ENCODE results near the gene CREB5. TPM values are rescaled to one million over a fixed set of nuclear protein-coding genes. Genes with fewer than 3 reads are reported as not detected.

Gene CREB5
- total and polyA plus RNA-seq, 2 donors (not counting 3 experiments of a cell fraction or from before 2014, with no cell fraction given) = 19.6 to 28.4 TPM

DNA sequence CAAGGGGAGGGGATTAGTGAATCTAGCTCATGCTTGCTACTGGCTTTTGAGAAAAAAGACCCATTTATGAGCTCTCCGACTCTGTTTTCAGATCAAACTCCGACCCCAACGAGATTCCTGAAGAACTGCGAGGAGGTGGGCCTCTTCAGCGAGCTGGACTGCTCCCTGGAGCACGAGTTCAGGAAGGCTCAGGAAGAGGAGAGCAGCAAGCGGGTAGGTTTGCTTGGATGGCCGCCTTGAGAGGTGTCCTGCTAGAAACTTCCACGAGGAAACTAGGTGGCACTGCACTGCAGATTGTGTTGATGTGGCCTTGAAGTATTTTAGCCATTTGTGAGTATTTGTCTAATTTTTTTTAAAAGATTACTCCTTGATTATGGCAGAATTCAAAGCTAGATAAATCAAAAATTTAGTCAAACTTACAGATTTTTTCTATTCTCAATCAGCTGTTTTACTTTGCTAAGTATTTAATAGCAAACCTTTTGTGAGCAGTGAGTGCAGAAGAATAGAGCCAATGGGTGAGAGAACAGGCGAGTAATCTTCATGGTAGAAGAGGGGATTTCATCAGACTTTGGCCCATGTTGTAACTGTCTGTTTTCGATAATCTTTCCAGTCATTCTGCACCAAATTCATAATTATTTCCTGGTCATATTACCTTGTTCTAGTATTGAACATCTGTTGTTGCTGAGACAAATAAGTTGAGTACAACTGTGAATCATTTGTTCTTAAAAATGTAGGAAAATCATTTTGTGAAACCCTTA lies 95.4 kb downstream of the CREB5 start:
- no peak overlapping the region for H3K4me3 ChIP-seq (replicated peaks in 1 of 3; ENCODE audit: insufficient read depth in 1 of 3, low read depth in 1 of 3, low read length in 3 of 3)
- TF ChIP-seq GATA2 (IDR thresholded peaks at IDR 0.05; ENCODE audit: insufficient read depth, insufficient read length, low read depth, low read length) = no peak
- TF ChIP-seq FOS (IDR thresholded peaks at IDR 0.05; ENCODE audit: borderline replicate concordance, insufficient read depth, low read length) = no peak
- TF ChIP-seq, protein P1, sequence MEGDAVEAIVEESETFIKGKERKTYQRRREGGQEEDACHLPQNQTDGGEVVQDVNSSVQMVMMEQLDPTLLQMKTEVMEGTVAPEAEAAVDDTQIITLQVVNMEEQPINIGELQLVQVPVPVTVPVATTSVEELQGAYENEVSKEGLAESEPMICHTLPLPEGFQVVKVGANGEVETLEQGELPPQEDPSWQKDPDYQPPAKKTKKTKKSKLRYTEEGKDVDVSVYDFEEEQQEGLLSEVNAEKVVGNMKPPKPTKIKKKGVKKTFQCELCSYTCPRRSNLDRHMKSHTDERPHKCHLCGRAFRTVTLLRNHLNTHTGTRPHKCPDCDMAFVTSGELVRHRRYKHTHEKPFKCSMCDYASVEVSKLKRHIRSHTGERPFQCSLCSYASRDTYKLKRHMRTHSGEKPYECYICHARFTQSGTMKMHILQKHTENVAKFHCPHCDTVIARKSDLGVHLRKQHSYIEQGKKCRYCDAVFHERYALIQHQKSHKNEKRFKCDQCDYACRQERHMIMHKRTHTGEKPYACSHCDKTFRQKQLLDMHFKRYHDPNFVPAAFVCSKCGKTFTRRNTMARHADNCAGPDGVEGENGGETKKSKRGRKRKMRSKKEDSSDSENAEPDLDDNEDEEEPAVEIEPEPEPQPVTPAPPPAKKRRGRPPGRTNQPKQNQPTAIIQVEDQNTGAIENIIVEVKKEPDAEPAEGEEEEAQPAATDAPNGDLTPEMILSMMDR (IDR thresholded peaks at IDR 0.05; ENCODE audit: extremely low read depth in 1 of 2, insufficient read depth in 1 of 2, low read depth in 1 of 2, low read length in 2 of 2) = no peak
- no peak for TF ChIP-seq MYC (IDR thresholded peaks at IDR 0.05; ENCODE audit: low read depth, low read length)
- TF ChIP-seq JUN (IDR thresholded peaks at IDR 0.05; ENCODE audit: borderline replicate concordance, insufficient read depth, insufficient read length, low read depth) = no peak
- TF ChIP-seq, protein P2, sequence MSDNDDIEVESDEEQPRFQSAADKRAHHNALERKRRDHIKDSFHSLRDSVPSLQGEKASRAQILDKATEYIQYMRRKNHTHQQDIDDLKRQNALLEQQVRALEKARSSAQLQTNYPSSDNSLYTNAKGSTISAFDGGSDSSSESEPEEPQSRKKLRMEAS (IDR thresholded peaks at IDR 0.05; ENCODE audit: insufficient read depth, insufficient read length) = no peak
- TF ChIP-seq EZH2 (IDR thresholded peaks at IDR 0.05; ENCODE audit: borderline replicate concordance, low read depth, low read length, severe bottlenecking) = no peak
- TF ChIP-seq POLR2AphosphoS5 (IDR thresholded peaks at IDR 0.05; ENCODE audit: insufficient read depth, low read depth, low read length) = no peak
- no peak for TF ChIP-seq POLR2A (IDR thresholded peaks at IDR 0.05; ENCODE audit: low read depth, low read length)
- H3K36me3 ChIP-seq (ENCODE audit: control insufficient read depth in 2 of 2, extremely low read depth in 1 of 2, insufficient read depth in 2 of 2, low read length in 2 of 2) = no peaks in the 10 kb centered on the region
- no peak overlapping the region for H3K27ac ChIP-seq (ENCODE audit: insufficient read depth, low read depth, low read length)
- BruUV-seq (replicated peaks) = no TSS peak
- no peaks in the 10 kb centered on the region for H3K9me3 ChIP-seq (replicated peaks; ENCODE audit: control insufficient read depth, insufficient read depth, low read length)
- H3K79me2 ChIP-seq (ENCODE audit: control insufficient read depth, insufficient read depth, low read length) = no peaks in the 10 kb centered on the region
- dilution Hi-C loops (cut with MboI; ENCODE audit: extremely low pct_ligation_motif_present, low sequenced_read_pairs) = no loop called here
- H3K9me1 ChIP-seq (replicated peaks; ENCODE audit: control insufficient read depth, extremely low read depth, insufficient read depth, low read length) = no peaks in the 10 kb centered on the region
- intact Hi-C loops (cut with micrococcal nuclease) = loop anchor here (5.0 kb wide), 1 partner anchor 180 kb away; no protein-coding TSS in a partner anchor
- FAIRE-seq (peak; percentile 15), DNase-seq (ENCODE audit: low read depth, low spot score) (no peak)
- H3K4me2 ChIP-seq (ENCODE audit: insufficient read depth, low read length) = no peak overlapping the region
- CTCF ChIA-PET = interaction anchor here (2.6 kb wide), 1 partner anchor 22 kb away, joined by 7 read pairs; no protein-coding TSS in a partner anchor
- H4K20me1 ChIP-seq (replicated peaks; ENCODE audit: control insufficient read depth, extremely low read depth, insufficient read depth, low read length) = no peaks in the 10 kb centered on the region
- H3K9ac ChIP-seq (replicated peaks; ENCODE audit: extremely low read depth, insufficient read depth, low read length) = no peak overlapping the region
- no peaks in the 10 kb centered on the region for H3K27me3 ChIP-seq (ENCODE audit: control insufficient read depth in 2 of 2, insufficient read depth in 2 of 2, low read length in 2 of 2)
- H2AFZ ChIP-seq (ENCODE audit: low read depth, low read length) = no peak overlapping the region
- peaks cover 17% of the 10 kb centered on the region for H3K4me1 ChIP-seq (ENCODE audit: control insufficient read depth, extremely low read depth, insufficient read depth, low read length)
- POLR2A ChIA-PET = no interaction called here

All from endothelial cell of umbilical vein (primary cell).